Measurements from ENCODE around the gene DGCR8.

Gene DGCR8

DNA sequence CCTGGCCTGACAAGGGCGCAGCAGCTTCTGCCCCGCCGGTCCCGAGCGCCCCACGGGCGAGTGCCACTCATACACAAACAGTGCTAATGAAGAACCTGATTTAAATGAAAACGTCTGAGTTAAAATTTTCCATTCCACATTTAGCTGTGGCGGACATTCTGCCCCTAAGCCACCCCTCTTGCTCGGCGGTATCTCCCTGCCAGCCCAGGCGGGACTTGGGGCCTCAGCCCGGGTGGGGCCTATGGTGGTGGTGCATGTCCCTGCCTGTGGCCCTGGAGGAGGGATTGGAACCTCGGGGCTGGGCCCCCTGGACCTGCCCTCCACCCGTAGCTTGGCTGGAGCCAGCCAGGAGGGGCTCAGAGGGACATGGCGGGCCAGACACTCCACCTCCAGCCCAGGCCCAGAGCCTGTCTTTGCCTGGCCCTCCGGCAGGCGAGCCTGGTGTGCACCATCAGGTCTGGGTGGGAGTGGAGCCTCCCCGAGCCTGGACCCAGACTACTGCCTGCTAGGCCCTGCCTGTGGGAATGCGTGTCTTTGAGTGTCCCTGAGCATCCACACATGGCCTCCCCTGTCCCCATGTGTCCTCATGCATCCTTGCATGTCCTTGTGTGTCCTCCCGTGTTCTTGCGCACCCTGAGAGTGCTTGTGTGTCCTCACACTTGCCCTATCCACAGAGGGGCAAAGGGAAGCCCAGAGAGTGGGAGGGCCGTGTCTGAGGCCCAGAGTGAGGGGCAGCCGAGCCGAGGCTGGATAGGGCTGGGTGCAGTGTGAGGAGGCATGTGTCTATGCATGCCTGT, 56.0 kb downstream of the DGCR8 start:
- in situ Hi-C loops (cut with HindIII; ENCODE audit: low sequenced_read_pairs), result no loop called here

DNA sequence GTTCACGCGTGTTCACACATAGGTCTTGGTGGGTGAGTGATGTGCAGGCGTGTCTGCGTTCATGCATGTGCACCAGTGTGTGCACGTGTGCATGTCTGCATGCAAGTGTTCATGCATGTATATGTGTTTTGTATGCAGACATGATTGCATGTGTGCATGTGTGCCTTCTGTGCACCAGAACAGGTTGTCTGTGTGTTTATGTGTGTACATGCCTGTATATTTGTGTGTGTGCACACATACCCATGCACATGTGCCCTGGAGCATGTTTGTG, 56.5 kb downstream of the DGCR8 start:
- in situ Hi-C loops (cut with HindIII; ENCODE audit: low sequenced_read_pairs), result no loop called here

GRCh38 chr22:20137113-20137512, 57.1 kb downstream of the DGCR8 start:
- in situ Hi-C loops (cut with HindIII; ENCODE audit: low sequenced_read_pairs), result no loop called here

GRCh38 chr22:20137671-20138416, 57.8 kb downstream of the DGCR8 start:
- in situ Hi-C loops (cut with HindIII; ENCODE audit: low sequenced_read_pairs), result no loop called here

GRCh38 chr22:20138417-20138738, 58.3 kb downstream of the DGCR8 start:
- in situ Hi-C loops (cut with HindIII; ENCODE audit: low sequenced_read_pairs), result no loop called here

DNA sequence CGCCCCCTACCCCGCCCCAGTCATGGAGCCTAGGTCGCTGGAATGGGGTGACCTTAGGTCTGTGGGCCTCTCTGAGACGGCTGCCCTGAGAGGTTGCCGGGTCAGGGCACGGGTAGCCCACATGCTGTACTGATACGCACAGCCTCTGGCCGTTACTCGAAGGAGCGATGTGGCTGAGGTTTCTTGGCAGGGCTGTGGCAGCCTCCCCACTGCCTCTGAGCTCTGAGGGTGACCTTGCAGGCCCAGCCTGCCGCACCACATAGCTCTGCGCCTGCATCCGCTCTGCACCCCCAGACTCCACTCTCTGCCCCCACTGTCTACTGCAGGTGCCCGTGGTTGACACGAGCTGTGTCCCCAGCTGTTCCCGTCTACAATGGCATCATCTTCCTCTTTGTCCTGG, 58.8 kb downstream of the DGCR8 start:
- in situ Hi-C loops (cut with HindIII; ENCODE audit: low sequenced_read_pairs), result no loop called here

DNA sequence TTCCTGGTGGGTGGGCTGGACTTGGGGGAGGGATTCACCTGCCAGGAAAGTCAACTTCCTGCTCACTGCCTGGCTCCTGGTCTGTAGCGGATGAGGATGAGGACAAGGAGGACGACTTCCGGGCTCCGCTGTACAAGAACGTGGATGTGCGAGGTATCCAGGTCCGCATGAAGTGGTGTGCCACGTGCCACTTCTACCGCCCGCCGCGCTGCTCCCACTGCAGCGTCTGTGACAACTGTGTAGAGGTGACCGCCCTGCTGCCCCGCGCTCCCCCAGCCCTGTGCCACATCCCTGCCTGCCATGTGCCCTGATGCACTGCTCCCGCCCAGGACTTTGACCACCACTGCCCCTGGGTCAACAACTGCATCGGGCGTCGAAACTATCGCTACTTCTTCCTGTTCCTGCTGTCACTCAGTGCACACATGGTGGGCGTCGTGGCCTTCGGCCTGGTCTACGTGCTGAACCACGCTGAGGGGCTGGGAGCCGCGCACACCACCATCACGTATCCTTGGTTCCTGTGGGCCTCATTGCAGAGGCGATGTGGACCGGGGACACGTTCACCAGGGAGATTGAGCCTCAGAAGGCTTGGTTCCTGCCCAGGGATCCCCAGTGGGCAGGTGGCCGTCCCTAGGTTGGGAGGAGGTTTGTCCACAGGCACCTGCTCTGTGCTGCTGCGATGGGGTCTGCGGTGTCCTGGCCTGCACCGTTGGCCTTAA, 59.5 kb downstream of the DGCR8 start:
- in situ Hi-C loops (cut with HindIII; ENCODE audit: low sequenced_read_pairs), result no loop called here

DNA sequence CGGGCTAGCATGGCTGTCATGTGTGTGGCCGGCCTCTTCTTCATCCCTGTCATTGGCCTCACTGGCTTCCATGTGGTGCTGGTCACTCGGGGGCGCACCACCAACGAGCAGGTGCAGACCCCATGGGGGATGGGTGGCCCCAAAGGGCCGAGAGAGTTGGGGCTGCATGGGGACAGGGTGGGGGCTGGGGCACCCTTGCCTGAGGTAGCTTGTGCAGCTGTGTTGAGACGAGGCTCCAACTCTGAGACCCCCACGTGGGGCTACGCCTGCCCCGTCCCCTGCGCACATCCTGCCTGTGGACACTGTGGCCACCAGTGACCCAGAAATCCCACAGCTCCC, 60.0 kb downstream of the DGCR8 start:
- in situ Hi-C loops (cut with HindIII; ENCODE audit: low sequenced_read_pairs), result no loop called here

DNA sequence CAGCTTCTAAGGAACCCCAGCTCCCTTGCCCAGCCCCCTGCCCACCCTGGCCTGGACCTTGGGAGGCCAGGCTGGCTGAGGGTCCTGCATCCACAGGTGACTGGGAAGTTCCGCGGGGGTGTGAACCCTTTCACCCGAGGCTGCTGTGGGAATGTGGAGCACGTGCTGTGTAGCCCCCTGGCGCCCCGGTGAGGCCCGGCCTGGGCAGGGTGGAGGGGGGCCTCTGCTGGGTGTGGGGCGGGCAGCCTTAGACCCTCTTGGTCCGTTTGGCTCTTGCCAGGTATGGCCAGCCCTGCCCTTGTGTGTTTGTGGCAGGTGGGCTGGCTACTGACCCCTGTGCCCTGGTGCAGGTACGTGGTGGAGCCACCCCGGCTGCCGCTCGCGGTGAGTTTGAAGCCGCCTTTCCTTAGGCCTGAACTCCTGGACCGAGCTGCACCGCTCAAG, 60.5 kb downstream of the DGCR8 start:
- in situ Hi-C loops (cut with HindIII; ENCODE audit: low sequenced_read_pairs), result no loop called here

- in situ Hi-C loops (cut with HindIII; ENCODE audit: low sequenced_read_pairs), result no loop called here
Observed at GRCh38 chr22:20141186-20142077, 61.4 kb downstream of the DGCR8 start.

GRCh38 chr22:20142711-20143621, 62.9 kb downstream of the DGCR8 start:
- in situ Hi-C loops (cut with HindIII; ENCODE audit: low sequenced_read_pairs), result no loop called here

DNA sequence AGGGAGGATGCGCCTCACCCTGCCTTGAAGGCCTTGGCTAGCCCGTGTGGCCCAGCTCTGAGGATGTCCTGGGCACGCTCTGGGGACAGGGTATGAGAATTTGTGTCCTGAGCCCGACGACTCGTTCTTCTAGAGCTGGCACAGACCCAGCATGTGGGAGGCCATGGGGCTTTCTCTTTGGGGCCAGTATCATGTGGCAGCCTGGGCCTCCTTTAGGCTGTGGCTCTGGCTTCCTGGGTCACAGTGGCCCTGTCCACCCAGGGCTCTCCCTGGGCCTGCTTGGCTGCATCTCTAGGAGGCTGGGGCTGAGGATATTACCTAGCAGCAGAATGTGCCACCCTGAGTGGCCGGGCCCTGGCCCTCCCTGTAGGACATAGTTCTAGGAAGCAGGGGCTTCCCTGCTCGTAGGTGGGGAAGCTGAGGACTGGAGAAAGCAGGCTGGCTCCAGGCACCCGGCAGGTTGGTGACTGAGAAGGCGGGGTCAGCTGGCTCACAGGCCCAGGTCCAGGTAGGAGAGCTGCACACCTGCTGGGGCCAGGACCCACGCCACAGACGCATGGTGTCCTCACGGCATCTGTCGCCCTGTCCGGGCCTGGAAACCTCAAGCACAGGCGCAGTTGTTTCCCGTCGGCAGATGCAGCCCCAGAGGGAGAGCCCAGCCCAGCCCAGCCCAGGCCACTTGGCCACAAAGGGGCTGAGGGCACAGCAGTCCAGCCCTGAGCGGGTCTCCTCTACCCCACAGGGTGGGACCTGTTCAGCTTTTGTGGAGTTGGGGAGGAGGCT, 64.0 kb downstream of the DGCR8 start:
- in situ Hi-C loops (cut with HindIII; ENCODE audit: low sequenced_read_pairs), result no loop called here

- in situ Hi-C loops (cut with HindIII; ENCODE audit: low sequenced_read_pairs), result no loop called here
Observed at GRCh38 chr22:20145206-20145831, 65.3 kb downstream of the DGCR8 start.

DNA sequence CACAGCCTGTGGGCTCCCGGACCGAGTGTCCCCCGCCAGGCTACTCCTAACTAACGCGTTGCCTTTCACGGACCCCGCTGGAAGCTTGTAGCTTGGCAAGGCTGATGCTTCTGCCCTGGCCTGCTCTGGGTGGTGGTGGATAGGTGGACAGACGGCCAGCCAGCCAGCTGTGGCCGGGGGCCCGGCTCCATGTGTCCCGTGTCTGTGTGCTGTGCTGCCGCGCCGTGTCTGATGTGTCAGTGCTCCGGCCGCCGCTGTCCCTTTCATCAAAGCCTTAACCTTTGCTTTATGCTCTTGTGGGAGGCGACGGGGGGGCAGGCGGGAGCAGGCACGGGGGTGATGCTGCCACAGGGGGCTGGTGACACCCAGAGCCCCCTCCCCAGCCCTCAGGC, 65.8 kb downstream of the DGCR8 start:
- in situ Hi-C loops (cut with HindIII; ENCODE audit: low sequenced_read_pairs), result no loop called here

DNA sequence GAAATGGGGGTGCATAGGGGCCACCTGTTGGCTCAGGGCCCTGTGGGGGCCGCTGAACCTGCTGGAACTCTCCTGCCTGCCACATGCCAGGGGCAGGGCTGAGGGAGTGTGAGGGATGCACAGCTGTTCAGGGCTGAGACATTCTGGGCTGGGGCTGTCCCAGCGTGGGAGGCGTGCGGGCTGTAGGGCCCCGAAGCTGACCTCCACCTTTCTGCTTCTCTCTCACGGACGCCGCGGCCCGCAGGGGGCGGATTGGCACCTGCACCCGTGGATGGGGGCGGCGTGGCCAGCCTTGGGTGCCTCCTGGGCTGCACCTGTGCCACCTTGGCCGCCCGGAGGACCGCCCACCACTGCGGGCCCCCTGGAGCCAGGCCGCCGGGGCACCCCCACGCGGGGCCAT, 66.7 kb downstream of the DGCR8 start:
- in situ Hi-C loops (cut with HindIII; ENCODE audit: low sequenced_read_pairs), result no loop called here

- in situ Hi-C loops (cut with HindIII; ENCODE audit: low sequenced_read_pairs), result no loop called here
Observed at GRCh38 chr22:20147237-20147988, 67.4 kb downstream of the DGCR8 start.

- in situ Hi-C loops (cut with HindIII; ENCODE audit: low sequenced_read_pairs), result no loop called here
Observed at GRCh38 chr22:20148414-20148813, 68.4 kb downstream of the DGCR8 start.
